GM21360 (cell line): ENCODE data around the gene PGBD4.
"Not testable (repeated sequence)": the region's sequence is repeated elsewhere in the genome, so short reads cannot be mapped to it uniquely, and the experiment has no call there.

Experiments used
- ATAC-seq: cut with Tn5 transposase; IDR thresholded peaks from one replicate; pipeline ENCODE4 v1.9.1; 2021; ENCODE audit warnings: mild to moderate bottlenecking, moderate library complexity; ENCODE audit not compliant: unreplicated experiment

PGBD4 gene

DNA sequence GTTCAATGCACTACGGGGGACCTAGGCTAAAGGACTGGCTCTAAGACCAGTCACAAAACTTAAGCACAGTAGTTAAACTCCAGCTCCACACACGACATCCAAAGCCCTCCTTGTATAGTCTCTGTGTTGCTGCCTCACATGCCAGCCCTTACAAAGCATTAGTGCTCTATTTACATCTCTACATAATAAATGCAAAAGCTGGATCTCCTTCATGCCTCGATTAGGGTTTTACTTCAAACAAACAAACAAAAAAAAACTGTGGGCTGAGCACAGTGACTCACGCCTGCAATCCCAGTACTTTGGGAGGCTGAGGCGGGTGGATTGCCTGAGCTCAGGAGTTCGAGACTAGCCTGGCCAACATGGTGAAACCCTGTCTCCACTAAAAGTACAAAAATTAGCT lies 9.6 kb downstream of the PGBD4 start:
- ATAC-seq: no peak

DNA sequence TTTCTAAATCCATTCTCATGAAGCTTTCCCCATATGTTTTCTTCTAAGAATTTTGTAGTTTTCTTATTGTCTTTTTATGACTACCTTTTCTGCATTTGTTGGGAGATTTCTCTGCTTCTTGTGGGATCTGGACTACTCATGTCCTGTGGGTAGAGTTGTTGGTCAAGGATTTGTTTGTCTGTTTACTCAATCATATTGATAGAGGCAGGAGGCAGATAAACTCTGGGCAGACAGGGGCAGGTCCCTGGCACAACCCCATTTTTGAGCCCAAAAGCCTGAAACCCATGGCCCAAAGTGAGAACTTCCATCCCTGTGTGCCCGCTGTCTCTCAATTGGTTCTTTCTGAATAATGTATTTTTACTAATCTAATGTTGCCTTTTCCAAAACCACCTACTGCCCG lies 12.3 kb downstream of the PGBD4 start:
- ATAC-seq: no peak

DNA sequence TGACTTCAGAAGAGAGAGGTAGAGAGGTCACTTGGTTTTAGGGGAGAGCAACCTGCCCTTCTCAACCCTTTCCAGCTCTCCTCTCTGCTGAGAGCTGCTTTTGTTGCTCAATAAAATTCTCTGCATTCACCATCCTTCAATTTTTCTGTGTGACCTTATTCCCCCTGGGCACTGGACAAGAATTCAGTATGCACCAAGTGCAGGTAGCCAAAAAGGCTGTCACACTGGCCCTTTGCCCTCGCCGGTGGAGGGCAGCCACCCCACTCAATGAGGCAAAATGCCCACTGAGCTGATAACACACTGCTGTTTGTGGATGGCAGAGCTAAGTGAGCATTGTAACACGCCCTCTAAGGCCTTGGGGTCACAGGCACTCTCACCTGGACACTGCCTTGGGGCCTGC lies 12.9 kb downstream of the PGBD4 start:
- no peak for ATAC-seq

DNA sequence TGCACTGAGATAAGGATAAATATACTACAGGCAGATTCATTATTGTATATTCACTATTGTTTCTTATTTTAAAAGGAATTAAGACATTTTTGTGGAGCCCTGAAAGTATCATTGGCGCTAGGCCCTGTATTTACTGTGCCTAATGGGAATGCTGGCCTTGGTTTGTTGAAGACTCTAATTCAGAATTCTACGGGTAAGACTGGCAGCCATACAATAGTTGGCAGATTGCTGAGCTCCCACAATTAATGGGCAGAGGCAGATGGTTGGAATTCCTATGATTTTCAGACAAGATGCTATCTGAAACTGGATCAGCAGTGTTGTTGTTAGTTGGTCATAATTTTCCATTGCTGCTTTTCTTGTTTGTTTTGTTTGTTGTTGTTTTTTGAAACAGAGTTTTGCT lies 14.7 kb downstream of the PGBD4 start:
- no peak for ATAC-seq

DNA sequence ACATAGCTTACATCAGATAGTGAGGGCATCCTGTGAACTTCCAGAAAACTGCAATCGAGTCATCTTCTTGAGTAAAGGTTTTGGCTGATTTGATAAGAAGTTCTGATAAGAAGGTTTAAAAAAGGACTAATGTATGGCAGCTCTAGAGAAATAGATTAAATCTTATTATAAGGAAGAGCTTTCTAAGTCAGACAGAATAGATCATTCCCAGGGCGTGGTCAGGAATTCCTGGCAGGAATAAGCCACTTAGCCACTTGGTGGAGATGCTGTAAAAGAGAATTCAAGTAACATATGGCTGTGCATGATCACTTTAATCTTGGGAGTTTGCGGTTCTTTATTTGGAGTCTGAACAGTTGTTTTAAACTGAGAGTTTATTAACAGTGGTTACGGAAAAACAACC lies 17.4 kb downstream of the PGBD4 start:
- ATAC-seq: no peak

DNA sequence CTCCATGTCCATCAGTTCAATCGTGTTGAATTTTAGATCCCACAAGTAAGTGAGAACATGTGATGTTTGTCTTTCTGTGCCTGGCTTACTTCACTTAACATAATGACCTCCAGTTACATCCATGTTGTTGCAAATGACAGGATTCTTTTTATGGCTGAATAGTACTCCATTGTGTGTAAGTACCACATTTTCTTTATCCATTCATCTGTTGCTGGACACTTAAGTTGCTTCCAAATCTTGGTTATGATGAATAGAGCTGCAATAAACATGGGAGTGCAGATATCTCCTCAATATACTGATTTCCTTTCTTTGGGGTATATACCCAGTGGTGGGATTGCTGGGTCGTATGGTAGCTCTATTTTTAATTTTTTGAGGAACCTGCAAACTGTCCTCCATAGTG lies 18.5 kb downstream of the PGBD4 start:
- ATAC-seq: not testable (repeated sequence)

DNA sequence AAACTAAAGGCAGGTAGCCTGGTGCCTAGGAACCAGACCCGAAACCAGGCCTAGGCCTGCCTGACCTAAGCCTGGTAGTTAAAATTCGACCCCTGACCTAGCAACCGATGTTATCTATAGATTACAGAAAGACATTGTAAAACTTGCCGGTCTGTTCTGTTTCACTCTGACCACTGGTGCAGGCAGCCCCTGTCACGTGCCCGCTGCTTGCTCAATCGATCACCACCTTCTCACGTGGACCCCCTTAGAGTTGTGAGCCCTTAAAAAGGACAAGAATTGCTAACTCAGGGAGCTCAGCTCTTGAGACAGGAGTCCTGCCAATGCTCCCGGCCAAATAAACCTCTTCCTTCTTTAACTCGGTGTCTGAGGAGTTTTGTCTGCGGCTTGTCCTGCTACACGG lies 19.9 kb downstream of the PGBD4 start:
- not testable (repeated sequence) for ATAC-seq

DNA sequence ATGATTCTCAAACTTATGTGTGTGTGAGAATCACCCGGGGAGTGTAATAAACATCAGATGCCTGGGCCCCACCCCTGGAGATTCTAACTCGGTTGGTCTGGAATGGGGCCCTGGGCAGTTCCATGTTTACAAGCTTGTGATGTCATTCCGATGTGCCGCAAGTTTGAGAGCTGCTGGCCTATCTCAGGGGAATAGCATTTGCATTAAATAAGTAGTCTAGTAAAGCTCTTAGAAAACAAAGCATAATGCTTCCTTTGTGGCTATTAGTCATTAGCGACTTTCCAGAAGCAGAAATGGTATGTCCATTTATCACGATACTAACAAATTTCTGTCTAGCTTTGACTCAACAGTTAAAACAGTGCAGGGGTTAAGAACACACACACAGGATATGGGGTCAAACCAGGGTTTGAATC lies 20.9 kb downstream of the PGBD4 start:
- ATAC-seq: no peak

DNA sequence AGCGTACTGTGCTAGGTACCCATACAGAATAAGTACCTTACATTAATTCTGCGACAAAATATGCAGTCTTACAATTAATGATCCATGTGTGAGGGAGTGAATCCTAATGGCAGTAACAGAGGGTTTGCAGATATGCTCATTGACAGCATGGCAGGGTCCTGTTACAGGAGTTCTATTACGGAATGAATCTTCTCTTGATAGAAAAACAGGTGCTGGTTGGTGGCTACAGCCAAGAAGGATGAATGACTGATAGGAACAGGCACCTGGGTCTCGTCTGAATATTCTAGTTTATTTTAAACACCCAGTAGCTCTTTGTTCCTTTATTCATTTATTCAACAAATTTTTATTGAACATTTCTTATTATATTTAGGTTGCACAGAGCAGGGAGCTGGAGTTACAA lies 22.8 kb downstream of the PGBD4 start:
- ATAC-seq: no peak

DNA sequence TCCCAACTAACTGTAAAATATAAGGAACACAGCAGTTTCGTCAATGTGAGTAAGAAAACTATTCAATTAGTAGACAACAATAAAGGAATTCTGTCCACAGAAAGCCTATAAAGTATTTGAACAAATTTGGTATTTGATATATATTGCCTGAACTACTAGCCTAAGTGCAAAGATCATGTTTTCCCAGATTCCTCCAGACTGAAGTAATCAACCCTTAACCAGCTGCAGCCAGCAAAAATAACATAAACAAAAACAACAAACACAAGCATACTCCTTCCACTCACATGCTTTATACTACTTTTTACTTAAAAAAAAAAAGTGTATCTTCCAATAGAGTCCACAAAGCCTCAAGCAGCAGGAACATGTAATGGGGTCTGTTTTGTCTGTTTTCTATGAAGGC lies 24.1 kb downstream of the PGBD4 start:
- ATAC-seq: no peak

DNA sequence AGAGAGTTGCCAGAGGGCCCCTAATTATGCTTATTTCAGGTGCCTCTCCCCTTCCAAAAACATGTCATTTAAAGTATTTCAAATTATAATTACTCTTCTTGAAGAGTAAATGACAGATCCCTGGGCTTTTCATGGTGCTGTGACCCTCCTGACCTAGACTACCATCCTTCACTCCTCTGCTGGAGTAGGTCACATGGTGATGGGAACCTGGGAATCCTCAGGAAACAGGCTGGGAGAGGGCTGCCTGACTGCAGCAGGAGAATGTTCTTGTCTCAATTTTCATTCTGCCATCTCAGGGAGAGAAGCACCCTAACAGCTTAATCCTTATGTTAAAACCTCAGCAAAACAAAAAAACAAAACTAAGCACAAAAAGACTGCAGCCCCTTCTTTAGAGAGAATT lies 24.6 kb downstream of the PGBD4 start:
- no peak for ATAC-seq

DNA sequence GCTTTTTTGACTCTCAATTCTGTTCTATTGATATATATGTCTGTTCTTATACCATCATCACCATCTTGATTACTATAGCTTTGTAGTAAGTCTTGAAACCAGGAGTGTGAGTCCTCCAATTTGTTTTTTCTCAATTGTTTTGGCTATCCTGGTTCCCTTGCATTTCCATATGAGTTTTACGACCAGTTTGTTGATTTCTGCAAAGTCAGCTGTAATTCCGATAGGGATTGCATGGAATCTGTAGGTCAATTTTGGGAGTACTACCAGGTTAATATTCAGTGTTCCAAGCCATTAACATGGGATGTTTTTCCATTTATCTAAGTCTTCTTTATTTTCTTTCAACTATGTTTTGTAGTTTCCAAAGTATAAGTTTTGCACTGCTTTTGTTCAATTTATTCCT lies 27.0 kb downstream of the PGBD4 start:
- no peak for ATAC-seq

DNA sequence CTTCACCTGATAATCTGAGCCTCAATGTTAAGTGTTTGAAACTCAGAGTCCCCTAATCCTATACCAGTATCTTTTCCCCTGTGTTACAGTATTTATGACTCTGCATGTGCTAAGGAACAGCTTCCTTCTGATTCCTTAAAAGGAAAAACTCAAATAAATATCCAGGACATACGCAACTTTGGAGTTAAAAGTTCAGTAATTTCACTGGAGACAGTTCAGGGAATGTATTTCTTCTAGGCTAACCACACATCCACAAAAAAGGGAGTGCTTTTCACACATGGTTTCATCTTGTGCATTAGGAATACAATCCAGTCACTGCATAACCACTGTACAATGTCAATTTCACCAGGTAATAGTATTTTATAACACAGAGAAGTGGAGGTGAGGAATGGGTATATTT lies 31.0 kb downstream of the PGBD4 start:
- no peak for ATAC-seq

DNA sequence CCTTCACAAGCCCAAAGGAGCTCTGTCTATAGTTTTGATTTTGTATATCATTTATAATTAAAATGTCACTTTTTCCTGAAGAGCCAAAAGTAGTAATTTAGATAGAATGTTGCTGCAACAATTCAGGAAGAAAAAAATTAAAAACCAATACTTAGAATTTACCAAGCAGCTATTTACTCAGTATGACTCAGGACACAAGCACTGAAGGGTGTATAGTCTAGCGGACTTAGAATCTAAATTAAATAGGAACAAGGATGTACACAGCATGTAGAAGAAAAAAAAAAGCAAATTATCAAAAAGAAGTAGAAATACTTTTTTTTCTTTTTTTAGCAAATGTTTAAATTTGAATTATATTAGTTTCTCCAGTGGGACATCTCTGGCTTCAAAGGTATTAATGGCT lies 31.6 kb downstream of the PGBD4 start:
- no peak for ATAC-seq

DNA sequence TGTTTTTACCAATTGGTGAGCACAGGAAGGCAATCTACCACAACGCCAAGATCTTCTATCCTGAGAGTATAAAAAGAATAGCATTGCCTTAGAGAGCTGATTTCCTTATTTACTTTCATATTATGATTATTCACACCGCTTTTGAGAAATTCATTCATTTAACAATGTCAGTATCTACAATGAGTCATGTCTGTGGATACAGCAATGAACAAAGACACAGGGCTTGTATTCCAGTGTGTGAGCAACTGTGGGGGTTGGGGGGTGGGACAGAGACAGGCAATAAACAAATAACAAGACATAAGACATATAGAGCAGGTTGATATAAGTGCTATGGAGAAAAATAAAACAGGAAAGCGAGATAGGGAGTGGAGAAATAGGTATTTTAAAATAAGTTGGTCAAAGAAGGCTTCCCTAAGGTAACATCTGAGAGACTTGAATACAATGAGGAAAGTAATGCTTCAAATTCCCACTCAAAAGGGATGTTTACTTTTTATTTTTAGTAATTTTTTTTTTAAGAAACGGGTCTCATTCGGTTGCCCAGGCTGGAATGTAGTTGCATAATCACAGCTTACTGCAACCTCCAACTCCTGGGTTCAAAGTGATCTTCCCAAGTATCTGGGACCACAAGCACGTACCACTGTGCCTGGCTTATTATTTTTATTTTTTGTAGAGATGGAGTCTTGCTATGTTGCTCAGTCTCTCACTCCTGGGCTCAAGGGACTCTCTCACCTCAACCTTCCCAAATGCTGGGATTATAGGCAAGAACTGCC lies 45.7 kb downstream of the PGBD4 start:
- ATAC-seq: no peak

DNA sequence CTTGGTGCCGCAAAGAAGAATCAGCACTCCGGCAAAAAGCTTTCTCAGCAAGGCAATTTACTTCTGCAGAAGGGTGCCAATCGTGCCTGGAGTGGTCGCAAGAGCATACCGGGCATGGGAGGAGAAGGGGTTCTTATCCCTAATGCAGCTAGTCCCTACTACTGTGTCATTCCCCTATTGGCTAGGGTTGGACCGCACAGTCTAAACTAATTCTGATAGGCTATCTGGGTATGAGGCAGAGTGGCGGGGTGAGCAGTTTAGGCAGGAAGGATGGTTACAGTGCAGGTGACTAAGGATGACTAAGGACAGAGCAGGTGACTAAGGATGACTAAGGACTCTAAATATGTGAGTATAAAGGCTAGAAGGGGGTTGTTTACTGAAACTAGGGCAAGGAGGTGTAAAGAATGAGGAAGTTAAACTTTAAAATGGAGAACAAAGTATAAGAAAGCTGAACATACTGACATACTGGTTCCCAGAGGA lies 52.9 kb downstream of the PGBD4 start:
- ATAC-seq: no peak

DNA sequence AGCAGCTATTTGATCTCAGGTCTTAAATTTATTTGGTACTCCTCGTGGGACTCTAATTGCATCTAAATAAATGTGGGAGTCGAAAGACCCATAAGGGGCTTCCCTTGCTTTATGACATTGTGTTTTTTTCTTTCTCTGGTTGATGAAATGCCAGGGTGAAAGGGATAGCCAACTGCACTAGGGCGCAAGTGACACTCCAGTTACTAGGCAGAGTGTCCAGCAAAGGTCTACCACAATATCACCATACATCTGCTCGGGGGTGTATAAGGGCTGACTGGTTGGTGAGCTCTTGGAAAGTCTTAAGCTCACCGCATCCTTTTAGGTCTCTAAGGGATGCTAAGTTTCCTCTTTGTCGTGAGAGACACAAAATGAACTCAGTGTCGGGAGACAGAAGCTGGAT lies 54.0 kb downstream of the PGBD4 start:
- no peak for ATAC-seq
